ENCODE results near the gene SAMSN1.
"Not testable (repeated sequence)": the region's sequence is repeated elsewhere in the genome, so short reads cannot be mapped to it uniquely, and the experiment has no call there.

The SAMSN1 gene

GRCh38 chr21:14528815-14529214 is 17.3 kb downstream of the SAMSN1 start:
- DNase-seq (ENCODE audit: low read depth): no peak

- no peak for DNase-seq (ENCODE audit: low read depth)
Observed at GRCh38 chr21:14527696-14528652, 18.1 kb downstream of the SAMSN1 start.

GRCh38 chr21:14526836-14527695 is 19.0 kb downstream of the SAMSN1 start:
- DNase-seq (ENCODE audit: low read depth): no peak

GRCh38 chr21:14526199-14526598 is 19.9 kb downstream of the SAMSN1 start:
- DNase-seq (ENCODE audit: low read depth): no peak

GRCh38 chr21:14523234-14523633 is 22.9 kb downstream of the SAMSN1 start:
- DNase-seq (ENCODE audit: low read depth): peak; percentile 39

- DNase-seq (ENCODE audit: low read depth): no peak
Observed at GRCh38 chr21:14522736-14523135, 23.4 kb downstream of the SAMSN1 start.

GRCh38 chr21:14520535-14520934 is 25.6 kb downstream of the SAMSN1 start:
- no peak for DNase-seq (ENCODE audit: low read depth)

- DNase-seq (ENCODE audit: low read depth): no peak
Observed at GRCh38 chr21:14519000-14519399, 27.1 kb downstream of the SAMSN1 start.

- no peak for DNase-seq (ENCODE audit: low read depth)
Observed at GRCh38 chr21:14513804-14514203, 32.3 kb downstream of the SAMSN1 start.

- not testable (repeated sequence) for DNase-seq (ENCODE audit: low read depth)
Observed at GRCh38 chr21:14506859-14507457, 39.2 kb downstream of the SAMSN1 start.

- DNase-seq (ENCODE audit: low read depth): no peak
Observed at GRCh38 chr21:14500873-14501272, 45.2 kb downstream of the SAMSN1 start.

GRCh38 chr21:14499316-14499715 is 46.8 kb downstream of the SAMSN1 start:
- DNase-seq (ENCODE audit: low read depth): no peak

- no peak for DNase-seq (ENCODE audit: low read depth)
Observed at GRCh38 chr21:14497825-14498224, 48.3 kb downstream of the SAMSN1 start.

GRCh38 chr21:14495075-14495474 is 51.0 kb downstream of the SAMSN1 start:
- no peak for DNase-seq (ENCODE audit: low read depth)

GRCh38 chr21:14494181-14494580 is 51.9 kb downstream of the SAMSN1 start:
- DNase-seq (ENCODE audit: low read depth): not testable (repeated sequence)

GRCh38 chr21:14493731-14494130 is 52.4 kb downstream of the SAMSN1 start:
- no peak for DNase-seq (ENCODE audit: low read depth)

- no peak for DNase-seq (ENCODE audit: low read depth)
Observed at GRCh38 chr21:14492931-14493330, 53.2 kb downstream of the SAMSN1 start.

GRCh38 chr21:14491269-14491681 is 54.8 kb downstream of the SAMSN1 start:
- no peak for DNase-seq (ENCODE audit: low read depth)

- DNase-seq (ENCODE audit: low read depth): no peak
Observed at GRCh38 chr21:14488672-14489204, 57.4 kb downstream of the SAMSN1 start.

GRCh38 chr21:14487490-14488432 is 58.4 kb downstream of the SAMSN1 start:
- no peak for DNase-seq (ENCODE audit: low read depth)

GRCh38 chr21:14486869-14487268 is 59.2 kb downstream of the SAMSN1 start:
- no peak for DNase-seq (ENCODE audit: low read depth)
